Esophagus squamous epithelium (tissue), 5 donors: Measurements from ENCODE around the gene TASOR2. TPM values are rescaled to one million over a fixed set of nuclear protein-coding genes. Genes with fewer than 3 reads are reported as not detected.

Experiments
- DNase-seq: peaks from one replicate; lab custom pipeline; 2025; lab: John Stamatoyannopoulos, UW
- H3K27ac ChIP-seq, 4 donors: fragments of 200-600 bp; sonication (generic); one replicate each; pipeline ENCODE4 v1.5.1; 2016 to 2019; ENCODE audit warnings: mild to moderate bottlenecking in 1 of 4
- H3K27me3 ChIP-seq, 4 donors: fragments of 200-600 bp; sonication (generic); 1 replicate in 3 of 4; 2 replicates in 1 of 4; pipeline versions ENCODE4 v1.5.1 to v1.6.0; 2017 to 2021; ENCODE audit warnings: antibody characterized with exemption in 1 of 4
- H3K36me3 ChIP-seq, 3 donors: fragments of 200-600 bp; sonication (generic); one replicate each; pipeline ENCODE4 v1.5.1; 2016 to 2019
- H3K4me1 ChIP-seq, 3 donors: fragments of 200-600 bp; sonication (generic); one replicate each; pipeline ENCODE4 v1.5.1; 2017 to 2019
- H3K4me3 ChIP-seq, 4 donors: fragments of 200-600 bp; sonication (generic); 1 replicate in 3 of 4; 2 replicates in 1 of 4; pipeline ENCODE4 v1.5.1; 2016 to 2019; ENCODE audit warnings: mild to moderate bottlenecking in 2 of 4, moderate library complexity in 1 of 4
- H3K9me3 ChIP-seq, 3 donors: fragments of 200-600 bp; sonication (generic); one replicate each; pipeline ENCODE4 v1.5.1; 2016 to 2019
- CTCF ChIP-seq, 6 experiments: fragments of 450-650 bp in 4 of 6; fragments of 200-600 bp in 2 of 6; sonication (generic) in 2 of 6; IDR thresholded peaks; one replicate each; pipeline ENCODE4 v1.5.1; 2016 to 2019; ENCODE audit warnings: antibody characterized with exemption in 6 of 6, mild to moderate bottlenecking in 4 of 6, moderate library complexity in 4 of 6
- POLR2A ChIP-seq, 4 donors: fragments of 450-650 bp; IDR thresholded peaks; one replicate each; pipeline ENCODE4 v1.6.1; 2017; ENCODE audit warnings: antibody characterized with exemption in 4 of 4, mild to moderate bottlenecking in 4 of 4, moderate library complexity in 3 of 4
- WGBS, 2 donors: methylation state at CpG; one replicate each; pipeline ENCODE4 v1.1.5; 2018; 5-methylcytosine and 5-hydroxymethylcytosine counted together
- intact Hi-C: fragments of 100-400 bp; cut with DNase I; formaldehyde crosslinking; loops from one replicate; pipeline ENCODE4 v1.15.0; 2022
- total RNA-seq, 4 donors: library from RNA; depleted of rRNA; stranded (reverse); fragments of >200 nt; gene quantifications; one replicate each; pipeline ENCODE4 v1.1.0, GENCODE V29; 2016
- donor health status: DM: yes; HTN: yes; CAD: no.

Gene TASOR2
- total RNA-seq, result 10 to 100 TPM; 18.0 to 86.8 (median 41.4) TPM

- TF ChIP-seq POLR2A (IDR thresholded peaks at IDR 0.05) (peak in 2 of 4 donors; percentile 52 to 57), CTCF (IDR thresholded peaks at IDR 0.05) (no peak)
- 2 to 3% methylated on average over 25 to 35 of the region's 54 CpGs for WGBS, 2 donors
- peaks cover 0 to 45% (median 4%) of the 10 kb centered on the region in 3 donors for H3K4me1 ChIP-seq
- no peaks in the 10 kb centered on the region for H3K27me3 ChIP-seq
- no peaks in the 10 kb centered on the region for H3K36me3 ChIP-seq
- peak within 1 kb of the TSS; percentile 68 to 99 (median 96) for H3K4me3 ChIP-seq
- H3K9me3 ChIP-seq, result no peaks in the 10 kb centered on the region
- DNase-seq, result peak; percentile 83
- intact Hi-C loops, result no loop called here
- peak within 1 kb of the TSS; percentile 89 to 95 (median 92) for H3K27ac ChIP-seq
These were observed at the start of gene TASOR2 for GRCh38 chr10:5684318-5684970. Gene TASOR2 (plus strand): TSS chr10:5684838. CDS start chr10:5720643, 35,805 bp downstream.

GRCh38 chr10:5634918-5635317 is 49.7 kb upstream of the TASOR2 start:
- no peak for DNase-seq
- Histone ChIP-seq H3K27ac (no peak overlapping the region), H3K4me3 (no peak overlapping the region), H3K4me1 (peaks cover 10 to 47% (median 28%) of the 10 kb centered on the region in 3 donors), H3K27me3 (no peaks in the 10 kb centered on the region), H3K36me3 (peaks cover 2 to 17% (median 3%) of the 10 kb centered on the region in 3 donors), H3K9me3 (no peaks in the 10 kb centered on the region)
- TF ChIP-seq CTCF (IDR thresholded peaks at IDR 0.05) (no peak), POLR2A (IDR thresholded peaks at IDR 0.05) (no peak)
- 85 to 88% methylated on average over 7 of the region's 7 CpGs for WGBS, 2 donors
- intact Hi-C loops, result no loop called here

DNA sequence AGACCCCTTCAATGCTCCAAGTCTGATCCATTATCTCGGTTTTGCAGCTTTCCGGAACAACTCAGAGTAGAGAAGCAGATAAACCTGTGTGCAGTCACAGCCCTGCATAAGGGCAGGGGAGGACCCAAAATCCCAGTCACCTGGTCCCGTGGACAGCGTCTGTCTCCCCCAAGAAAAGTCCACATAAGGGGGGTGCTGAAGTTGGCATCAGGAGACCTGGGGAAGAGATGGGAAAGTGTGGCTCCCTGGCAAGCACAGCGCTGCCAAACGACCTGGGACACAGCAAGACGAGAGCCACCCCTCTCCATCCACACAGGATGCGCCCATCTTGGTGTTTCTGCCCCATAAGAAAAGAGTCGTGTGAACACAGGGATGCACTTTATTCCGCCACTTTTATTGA is 46.1 kb upstream of the TASOR2 start:
- 88 to 99% methylated on average over 7 to 9 of the region's 10 CpGs for WGBS, 2 donors
- H3K4me3 ChIP-seq, result no peak overlapping the region
- no peak for DNase-seq

DNA sequence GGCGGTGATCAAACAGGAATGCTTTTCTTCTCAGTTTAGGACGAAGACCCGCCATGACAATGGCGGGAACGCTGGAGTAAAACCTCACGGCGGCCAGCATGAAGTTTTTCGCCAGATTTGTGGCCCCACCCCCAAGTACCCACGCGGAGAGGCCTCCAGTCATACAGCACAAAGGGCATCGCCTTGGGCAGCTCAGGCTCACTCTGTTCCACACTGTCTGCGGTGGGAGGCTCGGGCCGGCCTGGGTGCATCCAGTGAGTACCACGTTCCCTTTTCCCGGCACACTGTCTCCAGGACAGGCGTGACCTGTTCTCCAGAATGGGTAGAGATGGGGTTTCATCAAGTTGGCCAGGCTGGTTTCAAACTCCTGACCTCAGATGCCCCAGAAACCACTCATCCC is 45.6 kb upstream of the TASOR2 start:
- Histone ChIP-seq H3K9me3 (no peaks in the 10 kb centered on the region), H3K4me1 (peaks cover 0 to 10% (median under 1%) of the 10 kb centered on the region in 3 donors), H3K36me3 (peaks cover 13 to 48% (median 17%) of the 10 kb centered on the region in 3 donors), H3K27me3 (no peaks in the 10 kb centered on the region), H3K27ac (no peak overlapping the region), H3K4me3 (no peak overlapping the region)
- DNase-seq, result no peak
- 90% methylated on average over 9 to 16 of the region's 17 CpGs for WGBS, 2 donors
- TF ChIP-seq POLR2A (IDR thresholded peaks at IDR 0.05), result no peak
- intact Hi-C loops, result no loop called here

More for the DNA sequence above, 46.1 kb upstream of the TASOR2 start:
- TF ChIP-seq POLR2A (IDR thresholded peaks at IDR 0.05), result no peak
- TF ChIP-seq CTCF (IDR thresholded peaks at IDR 0.05), result no peak
- no peaks in the 10 kb centered on the region for H3K9me3 ChIP-seq
- no peaks in the 10 kb centered on the region for H3K27me3 ChIP-seq
- peaks cover 0 to 11% (median 6%) of the 10 kb centered on the region in 3 donors for H3K4me1 ChIP-seq
- H3K36me3 ChIP-seq, result peaks cover 13 to 42% (median 17%) of the 10 kb centered on the region in 3 donors
- intact Hi-C loops, result no loop called here
- H3K27ac ChIP-seq, result no peak overlapping the region

GRCh38 chr10:5640036-5640435 is 44.6 kb upstream of the TASOR2 start:
- Histone ChIP-seq H3K9me3 (no peaks in the 10 kb centered on the region), H3K4me3 (no peak overlapping the region), H3K36me3 (peaks cover 16 to 56% (median 17%) of the 10 kb centered on the region in 3 donors), H3K27ac (no peak overlapping the region), H3K4me1 (peaks cover 0 to 14% (median 3%) of the 10 kb centered on the region in 3 donors), H3K27me3 (no peaks in the 10 kb centered on the region)
- intact Hi-C loops, result no loop called here
- TF ChIP-seq CTCF (IDR thresholded peaks at IDR 0.05), result no peak
- TF ChIP-seq POLR2A (IDR thresholded peaks at IDR 0.05), result no peak
- no peak for DNase-seq
- 85 to 100% methylated on average over 1 to 7 of the region's 12 CpGs for WGBS, 2 donors
